Naive B cell (primary cell): ENCODE measurements around the gene CHRNG. TPM values are rescaled to one million over a fixed set of nuclear protein-coding genes. Genes with fewer than 3 reads are reported as not detected.

ENCODE experiments used
- ATAC-seq, 2 donors: fragments of 150-1000 bp; cut with Tn5 transposase; 2 replicates each; pipeline ENCODE4 v1.10.0; 2021; ENCODE audit warnings: low read depth in 2 of 2, mild to moderate bottlenecking in 2 of 2, moderate library complexity in 2 of 2
- DNase-seq: peaks from one replicate; pipeline ENCODE4 v3.0.0; 2022
- H3K27ac Mint-ChIP-seq, 6 donors: one replicate each; pipeline ENCODE4 v1.8.0; 2020 to 2022; ENCODE audit warnings: mild to moderate bottlenecking in 6 of 6, mixed read lengths in 6 of 6, moderate library complexity in 5 of 6, inconsistent platforms in 2 of 6
- H3K27me3 Mint-ChIP-seq, 3 donors: one replicate each; pipeline ENCODE4 v1.8.0; 2021 to 2022; ENCODE audit warnings: mixed read lengths in 3 of 3, mild to moderate bottlenecking in 1 of 3
- H3K36me3 Mint-ChIP-seq, 2 donors: one replicate each; pipeline ENCODE4 v1.8.0; 2020 to 2022; ENCODE audit warnings: mixed read lengths in 2 of 2, inconsistent platforms in 1 of 2, mild to moderate bottlenecking in 1 of 2
- H3K4me1 Mint-ChIP-seq, 3 donors: one replicate each; pipeline ENCODE4 v1.8.0; 2020 to 2022; ENCODE audit warnings: mixed read lengths in 3 of 3, inconsistent platforms in 1 of 3, mild to moderate bottlenecking in 1 of 3, moderate library complexity in 1 of 3
- H3K4me3 Mint-ChIP-seq, 8 donors: one replicate each; pipeline ENCODE4 v1.8.0; 2020 to 2022; ENCODE audit warnings: mild to moderate bottlenecking in 8 of 8, mixed read lengths in 8 of 8, moderate library complexity in 8 of 8, inconsistent platforms in 2 of 8
- H3K9me3 Mint-ChIP-seq, 7 donors: one replicate each; pipeline ENCODE4 v1.8.0; 2020 to 2022; ENCODE audit warnings: mixed read lengths in 7 of 7, mild to moderate bottlenecking in 5 of 7, inconsistent platforms in 2 of 7, moderate library complexity in 1 of 7
- polyA plus RNA-seq, 6 donors: library from polyadenylated mRNA; unstranded; fragments of 300-500 nt; fragmentation: Illumina TruSeq; gene quantifications; one replicate each; pipeline ENCODE4 v1.2.3, GENCODE V29; 2021; ENCODE audit warnings: low read depth in 6 of 6

CHRNG gene
- polyA plus RNA-seq, 6 donors from 2014 or later, result not detected

- Mint-ChIP-seq H3K4me1 (peaks cover 4 to 14% (median 8%) of the 10 kb centered on the region in 3 donors), H3K36me3 (no peaks in the 10 kb centered on the region), H3K9me3 (no peaks in the 10 kb centered on the region), H3K27me3 (peaks cover 30 to 86% (median 82%) of the 10 kb centered on the region in 3 donors), H3K4me3 (peak overlapping the region in 1 of 8 donors; percentile 12), H3K27ac (no peak overlapping the region)
- DNase-seq, result no peak
- ATAC-seq, result no peak
Observed at GRCh38 chr2:232501331-232501771, 38.1 kb upstream of the CHRNG start.

GRCh38 chr2:232501794-232502390, 37.6 kb upstream of the CHRNG start:
- Mint-ChIP-seq H3K4me3 (peak overlapping the region in 1 of 8 donors; percentile 12), H3K36me3 (no peaks in the 10 kb centered on the region), H3K27me3 (peaks cover 30 to 91% (median 87%) of the 10 kb centered on the region in 3 donors), H3K4me1 (peaks cover 4 to 14% (median 8%) of the 10 kb centered on the region in 3 donors), H3K9me3 (no peaks in the 10 kb centered on the region), H3K27ac (peak overlapping the region in 1 of 6 donors; percentile 86)
- DNase-seq, result no peak
- ATAC-seq, result no peak

- H3K4me1 Mint-ChIP-seq, result peaks cover 4 to 14% (median 8%) of the 10 kb centered on the region in 3 donors
- ATAC-seq (peak; percentile 52 to 58), DNase-seq (peak; percentile 27)
- no peaks in the 10 kb centered on the region for H3K9me3 Mint-ChIP-seq
- no peaks in the 10 kb centered on the region for H3K36me3 Mint-ChIP-seq
- H3K27me3 Mint-ChIP-seq, result peaks cover 34 to 91% (median 88%) of the 10 kb centered on the region in 3 donors
- peak overlapping the region in 6 of 8 donors; percentile 49 to 76 (median 65) for H3K4me3 Mint-ChIP-seq
- H3K27ac Mint-ChIP-seq, result peak overlapping the region in 5 of 6 donors; percentile 66 to 98 (median 86)
Observed at GRCh38 chr2:232502511-232502910, 37.0 kb upstream of the CHRNG start.

GRCh38 chr2:232502911-232503808, 36.3 kb upstream of the CHRNG start:
- H3K9me3 Mint-ChIP-seq, result no peaks in the 10 kb centered on the region
- H3K36me3 Mint-ChIP-seq, result no peaks in the 10 kb centered on the region
- ATAC-seq (peak; percentile 71 to 75), DNase-seq (peak; percentile 63)
- peaks cover 34 to 89% (median 86%) of the 10 kb centered on the region in 3 donors for H3K27me3 Mint-ChIP-seq
- peaks cover 4 to 14% (median 8%) of the 10 kb centered on the region in 3 donors for H3K4me1 Mint-ChIP-seq
- peak overlapping the region in 5 of 8 donors; percentile 48 to 71 (median 56) for H3K4me3 Mint-ChIP-seq
- peak overlapping the region in 3 of 6 donors; percentile 77 to 94 (median 86) for H3K27ac Mint-ChIP-seq

GRCh38 chr2:232503809-232504323, 35.6 kb upstream of the CHRNG start:
- Mint-ChIP-seq H3K4me3 (peak overlapping the region in 7 of 8 donors; percentile 26 to 79 (median 68)), H3K36me3 (no peaks in the 10 kb centered on the region), H3K27ac (peak overlapping the region in 4 of 6 donors; percentile 69 to 94 (median 86)), H3K27me3 (peaks cover 32 to 85% (median 82%) of the 10 kb centered on the region in 3 donors), H3K9me3 (no peaks in the 10 kb centered on the region), H3K4me1 (peaks cover 4 to 14% (median 8%) of the 10 kb centered on the region in 3 donors)
- ATAC-seq (no peak), DNase-seq (no peak)

- no peaks in the 10 kb centered on the region for H3K9me3 Mint-ChIP-seq
- H3K27ac Mint-ChIP-seq, result peak overlapping the region in 2 of 6 donors; percentile 16 to 86
- no peaks in the 10 kb centered on the region for H3K36me3 Mint-ChIP-seq
- DNase-seq (no peak), ATAC-seq (no peak)
- peaks cover 37 to 82% (median 78%) of the 10 kb centered on the region in 3 donors for H3K27me3 Mint-ChIP-seq
- H3K4me3 Mint-ChIP-seq, result peak overlapping the region in 2 of 8 donors; percentile 26 to 71
- H3K4me1 Mint-ChIP-seq, result peaks cover 7 to 14% (median 8%) of the 10 kb centered on the region in 3 donors
Observed at GRCh38 chr2:232504438-232504837, 35.1 kb upstream of the CHRNG start.

- no peak for DNase-seq
Observed at GRCh38 chr2:232505856-232506255, 33.6 kb upstream of the CHRNG start.

GRCh38 chr2:232506709-232507108, 32.8 kb upstream of the CHRNG start:
- H3K4me1 Mint-ChIP-seq, result peaks cover 7 to 14% (median 8%) of the 10 kb centered on the region in 3 donors
- H3K27me3 Mint-ChIP-seq, result peaks cover 34 to 76% (median 63%) of the 10 kb centered on the region in 3 donors
- H3K27ac Mint-ChIP-seq, result peak overlapping the region in 1 of 6 donors; percentile 24
- H3K9me3 Mint-ChIP-seq, result peaks cover 0 to 6% (median 2%) of the 10 kb centered on the region in 7 donors
- no peak for ATAC-seq
- DNase-seq, result no peak
- H3K4me3 Mint-ChIP-seq, result no peak overlapping the region
- H3K36me3 Mint-ChIP-seq, result no peaks in the 10 kb centered on the region

More at GRCh38 chr2:232505856-232506255, 33.6 kb upstream of the CHRNG start:
- ATAC-seq, result no peak
- Mint-ChIP-seq H3K27me3 (peaks cover 34 to 76% (median 71%) of the 10 kb centered on the region in 3 donors), H3K36me3 (no peaks in the 10 kb centered on the region), H3K9me3 (peaks cover 0 to 6% (median 2%) of the 10 kb centered on the region in 7 donors), H3K4me3 (no peak overlapping the region), H3K4me1 (peaks cover 7 to 14% (median 8%) of the 10 kb centered on the region in 3 donors), H3K27ac (peak overlapping the region in 1 of 6 donors; percentile 9)

- Mint-ChIP-seq H3K4me1 (peaks cover 3 to 8% (median 4%) of the 10 kb centered on the region in 3 donors), H3K9me3 (peaks cover 0 to 6% (median 2%) of the 10 kb centered on the region in 7 donors), H3K27me3 (peaks cover 35 to 75% (median 63%) of the 10 kb centered on the region in 3 donors), H3K27ac (no peak overlapping the region), H3K4me3 (peak overlapping the region in 1 of 8 donors; percentile 22), H3K36me3 (no peaks in the 10 kb centered on the region)
- ATAC-seq (no peak), DNase-seq (no peak)
Observed at GRCh38 chr2:232508251-232508650, 31.2 kb upstream of the CHRNG start.

- no peak overlapping the region for H3K27ac Mint-ChIP-seq
- H3K4me3 Mint-ChIP-seq, result peak overlapping the region in 1 of 8 donors; percentile 50
- peaks cover 0 to 4% (median 0%) of the 10 kb centered on the region in 3 donors for H3K4me1 Mint-ChIP-seq
- H3K36me3 Mint-ChIP-seq, result no peaks in the 10 kb centered on the region
- peaks cover 32 to 58% (median 56%) of the 10 kb centered on the region in 3 donors for H3K27me3 Mint-ChIP-seq
- no peak for DNase-seq
- H3K9me3 Mint-ChIP-seq, result peaks cover 0 to 6% (median 2%) of the 10 kb centered on the region in 7 donors
- no peak for ATAC-seq
Observed at GRCh38 chr2:232511336-232511890, 28.1 kb upstream of the CHRNG start.

GRCh38 chr2:232512602-232513001, 26.9 kb upstream of the CHRNG start:
- H3K4me3 Mint-ChIP-seq, result no peak overlapping the region
- ATAC-seq, result no peak
- H3K27ac Mint-ChIP-seq, result no peak overlapping the region
- no peaks in the 10 kb centered on the region for H3K36me3 Mint-ChIP-seq
- peaks cover 0 to 7% (median 0%) of the 10 kb centered on the region in 3 donors for H3K4me1 Mint-ChIP-seq
- DNase-seq, result no peak
- peaks cover 27 to 56% (median 55%) of the 10 kb centered on the region in 3 donors for H3K27me3 Mint-ChIP-seq
- peaks cover 0 to 6% (median 2%) of the 10 kb centered on the region in 7 donors for H3K9me3 Mint-ChIP-seq

GRCh38 chr2:232513353-232513752, 26.1 kb upstream of the CHRNG start:
- Mint-ChIP-seq H3K4me3 (no peak overlapping the region), H3K27me3 (peaks cover 33 to 61% (median 60%) of the 10 kb centered on the region in 3 donors), H3K27ac (no peak overlapping the region), H3K36me3 (no peaks in the 10 kb centered on the region), H3K4me1 (peaks cover 0 to 7% (median 0%) of the 10 kb centered on the region in 3 donors), H3K9me3 (peaks cover 0 to 6% (median 2%) of the 10 kb centered on the region in 7 donors)
- DNase-seq, result no peak
- ATAC-seq, result no peak
